GM23338 (cell line): ENCODE data around the gene TSPEAR. TPM values are rescaled to one million over a fixed set of nuclear protein-coding genes. Genes with fewer than 3 reads are reported as not detected.
A peak's percentile ranks its signal among the peaks of the same experiment; 100 is the strongest.

Experiments used
- ATAC-seq: fragments of 200-7000 bp; cut with Tn5 transposase; 3 replicates; pipeline ENCODE4 v1.9.1; 2020
- DNase-seq: peaks from one replicate; pipeline ENCODE4 v3.0.0-alpha.2; 2015; ENCODE audit warnings: low spot score
- H2AFZ ChIP-seq: fragments of 200-600 bp; sonication (generic); 2 replicates; pipeline ENCODE4 v1.8.0; 2016; ENCODE audit warnings: antibody characterized with exemption, mild to moderate bottlenecking, moderate library complexity
- H3F3A ChIP-seq: fragments of 200-600 bp; sonication (generic); replicated peaks from 2 replicates; pipeline ENCODE4 v1.8.0; 2017; ENCODE audit warnings: antibody characterized with exemption, mixed run types, low read depth
- H3K27ac ChIP-seq: fragments of 200-600 bp; sonication (generic); 2 replicates; pipeline ENCODE4 v1.6.1; 2016; ENCODE audit warnings: low read depth
- H3K27me3 ChIP-seq: fragments of 200-600 bp; sonication (generic); 2 replicates; pipeline ENCODE4 v1.8.0; 2016; ENCODE audit warnings: mild to moderate bottlenecking, mixed run types, moderate library complexity; ENCODE audit not compliant: insufficient read depth
- H3K36me3 ChIP-seq: fragments of 200-600 bp; sonication (generic); 2 replicates; pipeline ENCODE4 v1.8.0; 2016; ENCODE audit warnings: mild to moderate bottlenecking; ENCODE audit not compliant: insufficient read depth
- H3K4me1 ChIP-seq: fragments of 200-600 bp; sonication (generic); 2 replicates; pipeline ENCODE4 v1.8.0; 2016; ENCODE audit warnings: mild to moderate bottlenecking, moderate library complexity; ENCODE audit not compliant: insufficient read depth
- H3K4me2 ChIP-seq: fragments of 200-600 bp; sonication (generic); 2 replicates; pipeline ENCODE4 v1.7.1; 2017; ENCODE audit warnings: mixed run types
- H3K4me3 ChIP-seq: fragments of 200-600 bp; sonication (generic); 2 replicates; pipeline ENCODE4 v1.6.1; 2016; ENCODE audit warnings: mixed run types
- H3K79me2 ChIP-seq: fragments of 200-600 bp; sonication (generic); replicated peaks from 2 replicates; pipeline ENCODE4 v1.8.0; 2017; ENCODE audit warnings: mild to moderate bottlenecking; ENCODE audit not compliant: insufficient read depth
- H3K9me2 ChIP-seq: fragments of 200-600 bp; sonication (generic); 2 replicates; pipeline ENCODE4 v1.8.0; 2017; ENCODE audit not compliant: insufficient read depth
- H4K20me1 ChIP-seq: fragments of 200-600 bp; sonication (generic); replicated peaks from 2 replicates; pipeline ENCODE4 v1.8.0; 2017; ENCODE audit warnings: mild to moderate bottlenecking; ENCODE audit not compliant: insufficient read depth
- H3K27ac Mint-ChIP-seq: 2 replicates; pipeline ENCODE4 v1.8.0; 2020; ENCODE audit warnings: inconsistent platforms, mild to moderate bottlenecking, moderate library complexity, mixed read lengths
- H3K27me3 Mint-ChIP-seq: 3 replicates; pipeline ENCODE4 v1.8.0; 2022; ENCODE audit warnings: low read depth, mild to moderate bottlenecking, moderate library complexity, mixed read lengths, inconsistent platforms; ENCODE audit not compliant: insufficient read depth, poor library complexity
- H3K36me3 Mint-ChIP-seq: 3 replicates; pipeline ENCODE4 v1.8.0; 2021; ENCODE audit warnings: low read depth, mild to moderate bottlenecking, inconsistent platforms, moderate library complexity, mixed read lengths
- H3K4me1 Mint-ChIP-seq: 3 replicates; pipeline ENCODE4 v1.8.0; 2020; ENCODE audit warnings: mild to moderate bottlenecking, inconsistent platforms, mixed read lengths
- H3K4me3 Mint-ChIP-seq: 3 replicates; pipeline ENCODE4 v1.8.0; 2021; ENCODE audit warnings: moderate library complexity, mild to moderate bottlenecking, inconsistent platforms, mixed read lengths
- H3K9me3 Mint-ChIP-seq: 3 replicates; pipeline ENCODE4 v1.8.0; 2020; ENCODE audit warnings: moderate library complexity, mild to moderate bottlenecking, inconsistent platforms, mixed read lengths
- CREB1 ChIP-seq: fragments of 250-450 bp; sonication (Bioruptor Pico); IDR thresholded peaks from 2 replicates; pipeline ENCODE4 v1.5.0; 2020; ENCODE audit warnings: low read depth, mild to moderate bottlenecking, moderate library complexity
- ETS1 ChIP-seq: IDR thresholded peaks from 2 replicates; pipeline ENCODE4 v1.6.1; 2016; ENCODE audit warnings: antibody characterized with exemption
- EZH2phosphoT487 ChIP-seq: fragments of 200-600 bp; sonication (generic); IDR thresholded peaks from one replicate; pipeline ENCODE4 v1.8.1; 2018; ENCODE audit warnings: antibody characterized with exemption; ENCODE audit not compliant: unreplicated experiment
- JUNB ChIP-seq: IDR thresholded peaks from one replicate; pipeline ENCODE4 v1.6.1; 2016; ENCODE audit warnings: antibody characterized with exemption; ENCODE audit not compliant: unreplicated experiment
- NANOG ChIP-seq: IDR thresholded peaks from 2 replicates; pipeline ENCODE4 v1.6.1; 2016; ENCODE audit warnings: antibody characterized with exemption, borderline replicate concordance
- POLR2AphosphoS5 ChIP-seq: IDR thresholded peaks from 2 replicates; pipeline ENCODE4 v1.6.1; 2016; ENCODE audit warnings: antibody characterized with exemption, low read depth
- REST ChIP-seq: IDR thresholded peaks from one replicate; pipeline ENCODE4 v1.6.1; 2018; ENCODE audit warnings: antibody characterized with exemption; ENCODE audit not compliant: unreplicated experiment
- STAT1 ChIP-seq: IDR thresholded peaks from one replicate; pipeline ENCODE4 v1.6.1; 2016; ENCODE audit warnings: antibody characterized with exemption; ENCODE audit not compliant: unreplicated experiment
- ZNF114 ChIP-seq: fragments of 250-450 bp; sonication (Bioruptor Pico); IDR thresholded peaks from 2 replicates; pipeline ENCODE4 v1.5.0; 2020; ENCODE audit warnings: mild to moderate bottlenecking, moderate library complexity
- ZNF331 ChIP-seq: fragments of 250-450 bp; sonication (Bioruptor Pico); IDR thresholded peaks from 2 replicates; pipeline ENCODE4 v1.5.0; 2020; ENCODE audit warnings: low read depth, mild to moderate bottlenecking, moderate library complexity
- ZNF462 ChIP-seq: fragments of 250-450 bp; sonication (Bioruptor Pico); IDR thresholded peaks from 2 replicates; pipeline ENCODE4 v1.5.0; 2020; ENCODE audit warnings: mild to moderate bottlenecking, moderate library complexity
- polyA plus RNA-seq: library from polyadenylated mRNA; unstranded; fragments of >200 nt; fragmentation: Nextera tagmentation; extraction: Ambion mirVana; gene quantifications from 2 replicates; pipeline ENCODE4 v1.2.1, GENCODE V29; 2016
- total RNA-seq: library from RNA; depleted of rRNA; stranded (reverse); fragments of >200 nt; shearing (Covaris generic); gene quantifications from 2 replicates; pipeline ENCODE4 v1.2.3, GENCODE V29; 2014

TSPEAR gene
- total and polyA plus RNA-seq, 2 experiments from 2014 or later = 0.35 to 0.92 TPM

DNA sequence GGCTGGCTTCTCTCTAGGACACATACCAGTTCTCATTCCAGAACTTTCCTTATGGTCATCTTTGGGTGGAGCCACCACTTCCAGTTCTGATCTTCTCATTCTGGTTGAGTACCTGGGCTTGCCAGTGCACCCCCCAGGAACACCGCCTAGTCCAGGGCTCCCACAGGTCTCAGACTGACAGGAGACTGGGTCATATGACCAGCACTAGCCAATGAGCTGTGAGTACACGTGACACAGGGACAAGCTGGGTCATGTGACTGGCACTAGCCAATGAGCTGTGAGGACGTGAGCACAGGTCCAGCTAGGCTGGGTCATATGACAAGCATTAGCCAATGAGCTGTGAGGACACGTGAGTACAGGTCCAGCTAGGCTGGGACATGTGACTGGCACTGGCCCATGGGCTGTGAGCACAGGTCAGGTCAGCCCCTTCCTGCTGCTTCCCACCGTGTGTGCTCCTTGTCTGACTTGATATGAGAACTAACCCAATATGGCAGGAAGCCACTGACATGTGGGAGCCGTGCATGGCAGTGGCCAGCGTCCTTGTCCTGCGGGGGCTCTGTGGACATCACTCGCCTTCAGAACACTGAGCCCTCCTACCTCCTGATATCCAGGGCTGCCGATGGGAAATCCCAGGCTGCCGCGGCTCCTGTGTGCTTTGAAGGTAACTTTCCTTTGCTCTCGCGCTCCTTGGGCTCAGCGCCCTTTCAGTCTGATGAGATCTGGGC lies 194.0 kb downstream of the TSPEAR start:
- Histone ChIP-seq H3K4me2 (no peak overlapping the region), H3K4me3 (no peak overlapping the region), H3F3A (no peaks in the 10 kb centered on the region), H3K27ac (no peak overlapping the region), H3K4me1 (no peaks in the 10 kb centered on the region), H2AFZ (no peak overlapping the region), H3K9me2 (0 out of 2 replicates have a peak, but pooled peaks cover 6% of the 10 kb centered on the region), H3K36me3 (no peaks in the 10 kb centered on the region), H3K79me2 (no peaks in the 10 kb centered on the region), H4K20me1 (no peaks in the 10 kb centered on the region), H3K27me3 (no peaks in the 10 kb centered on the region)
- H3K4me1 Mint-ChIP-seq = no peaks in the 10 kb centered on the region; the same call in 2 of the 3 replicates
- no peak overlapping the region for H3K27ac Mint-ChIP-seq
- H3K27me3 Mint-ChIP-seq = peaks cover 10% of the 10 kb centered on the region
- TF ChIP-seq POLR2AphosphoS5 (peak; percentile 57), CREB1 (no peak)
- H3K36me3 Mint-ChIP-seq = peaks cover 4% of the 10 kb centered on the region; the same call in 1 of the 3 replicates
- DNase-seq (peak; percentile 55), ATAC-seq (peak; percentile 37)
- H3K4me3 Mint-ChIP-seq = peak overlapping the region; percentile 6; the same call in 1 of the 3 replicates
- H3K9me3 Mint-ChIP-seq = peaks cover 3% of the 10 kb centered on the region; the same call in 1 of the 3 replicates

DNA sequence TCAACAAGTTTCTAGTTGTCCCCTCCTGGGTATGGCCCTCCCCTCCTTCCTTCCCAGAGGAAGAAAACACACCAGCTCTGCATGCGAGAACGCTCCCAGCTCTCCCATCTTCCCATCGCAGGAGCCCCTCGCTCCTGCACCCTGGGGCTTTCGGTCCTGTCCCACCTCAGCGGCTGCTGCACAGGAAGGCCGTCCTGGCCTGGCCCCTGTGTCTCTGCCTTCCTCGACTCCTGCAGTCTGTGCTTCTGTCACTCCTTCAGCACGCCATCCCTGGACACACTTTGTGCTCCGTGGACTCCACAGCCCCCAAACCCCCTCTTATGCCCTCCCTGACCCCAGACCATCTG lies 194.6 kb downstream of the TSPEAR start:
- Mint-ChIP-seq H3K4me3 (no peak overlapping the region), H3K27me3 (peaks cover 10% of the 10 kb centered on the region), H3K36me3 (peaks cover 4% of the 10 kb centered on the region; the same call in 1 of the 3 replicates), H3K4me1 (no peaks in the 10 kb centered on the region; the same call in 2 of the 3 replicates), H3K27ac (no peak overlapping the region), H3K9me3 (peaks cover 3% of the 10 kb centered on the region; the same call in 1 of the 3 replicates)
- Histone ChIP-seq H3K27ac (no peak overlapping the region), H4K20me1 (no peaks in the 10 kb centered on the region), H2AFZ (no peak overlapping the region), H3K4me1 (no peaks in the 10 kb centered on the region), H3K4me2 (no peak overlapping the region), H3K79me2 (no peaks in the 10 kb centered on the region), H3K9me2 (0 out of 2 replicates have a peak, but pooled peaks cover 6% of the 10 kb centered on the region), H3K36me3 (no peaks in the 10 kb centered on the region), H3K4me3 (no peak overlapping the region), H3F3A (no peaks in the 10 kb centered on the region), H3K27me3 (no peaks in the 10 kb centered on the region)
- DNase-seq (no peak), ATAC-seq (no peak)
- no peak for TF ChIP-seq EZH2phosphoT487
- no peak for TF ChIP-seq STAT1
- no peak for TF ChIP-seq ZNF114 (CRISPR knock-in tag)
- TF ChIP-seq ZNF462 (CRISPR knock-in tag) = no peak
- no peak for TF ChIP-seq ZNF331
- no peak for TF ChIP-seq REST
- TF ChIP-seq CREB1 = no peak
- TF ChIP-seq ETS1 = no peak
- no peak for TF ChIP-seq JUNB
- no peak for TF ChIP-seq NANOG
